HCT116 (cell line): ENCODE results near the gene EDNRA. TPM values are rescaled to one million over a fixed set of nuclear protein-coding genes. Genes with fewer than 3 reads are reported as not detected.

Experiments used
- ATAC-seq: fragments of 200-7000 bp; cut with Tn5 transposase; 2 replicates; pipeline ENCODE4 v1.9.1; 2020; ENCODE audit warnings: mild to moderate bottlenecking, moderate library complexity
- BruUV-seq: library from RNA; stranded (reverse); fragments of 400-500 nt; replicated peaks from 2 replicates; lab custom pipeline; 2021; lab: Mats Ljungman, UMichigan
- CTCF ChIA-PET: fragments of 300-600 bp; sonication (Branson Sonifier 250); formaldehyde crosslinking; loops from one replicate; lab custom pipeline; 2021; ENCODE audit warnings: antibody characterized with exemption; lab: Charles Lee
- POLR2A ChIA-PET: fragments of 300-600, 350-600 bp; sonication (Branson Sonifier 250); formaldehyde crosslinking; loops from one replicate; lab custom pipeline; 2021; ENCODE audit warnings: antibody characterized with exemption; lab: Charles Lee
- RAD21 ChIA-PET, 2 experiments: fragments of 300-600 bp; sonication (Branson Sonifier 250); formaldehyde crosslinking; loops; one replicate each; lab custom pipeline; 2023; ENCODE audit warnings: low total read pairs in 2 of 2; ENCODE audit not compliant: uncharacterized antibody in 2 of 2, unreplicated experiment in 2 of 2, low non-redundant PET in 1 of 2; lab: Charles Lee
- DNase-seq: peaks from one replicate; pipeline ENCODE4 v3.0.0-alpha.2; 2010; ENCODE audit warnings: low read depth, low spot score
- H2AFZ ChIP-seq: fragments of 200-600 bp; shearing (Covaris generic), sonication (generic); 2 replicates; pipeline ENCODE4 v1.6.1; 2017; ENCODE audit warnings: low read depth, mixed run types, mixed read lengths, antibody characterized with exemption, low read length; ENCODE audit not compliant: poor library complexity, severe bottlenecking
- H3K27ac ChIP-seq: 2 replicates; pipeline ENCODE4 v1.5.1; 2012; ENCODE audit warnings: low read depth, low read length
- H3K27me3 ChIP-seq: fragments of 200-600 bp; sonication (generic); 2 replicates; pipeline ENCODE4 v1.6.1; 2016; ENCODE audit warnings: mixed run types, low read length, mixed read lengths; ENCODE audit not compliant: insufficient read depth
- H3K36me3 ChIP-seq, 2 experiments: fragments of 200-500 bp in 1 of 2; fragments of 200-600 bp in 1 of 2; sonication (Bioruptor generic) in 1 of 2; sonication (generic) in 1 of 2; 2 replicates each; pipeline versions ENCODE4 v1.5.1 to v1.6.1; 2014 to 2016; ENCODE audit warnings: low read length in 2 of 2, inconsistent platforms in 1 of 2, mixed read lengths in 1 of 2, mixed run types in 1 of 2; ENCODE audit not compliant: insufficient read depth in 2 of 2, control insufficient read depth in 1 of 2
- H3K4me1 ChIP-seq, 2 experiments: fragments of 200-600 bp in 1 of 2; sonication (generic) in 1 of 2; 2 replicates each; pipeline versions ENCODE4 v1.5.1 to v1.6.1; 2012 to 2017; ENCODE audit warnings: low read length in 2 of 2, inconsistent platforms in 1 of 2, mild to moderate bottlenecking in 1 of 2, mixed read lengths in 1 of 2, mixed run types in 1 of 2, moderate library complexity in 1 of 2; ENCODE audit not compliant: insufficient read depth in 2 of 2, control insufficient read depth in 1 of 2
- H3K4me2 ChIP-seq: fragments of 200-600 bp; sonication (generic); 2 replicates; pipeline ENCODE4 v1.6.1; 2017; ENCODE audit warnings: mixed run types, low read length, mixed read lengths
- H3K4me3 ChIP-seq, 2 experiments: fragments of 200-600 bp in 1 of 2; sonication (generic) in 1 of 2; replicated peaks in 1 of 2; 2 replicates each; pipeline ENCODE4 v1.5.1; 2011 to 2016; ENCODE audit warnings: low read length in 2 of 2, control low read depth in 1 of 2, low read depth in 1 of 2, mild to moderate bottlenecking in 1 of 2, mixed read lengths in 1 of 2, mixed run types in 1 of 2
- H3K79me2 ChIP-seq: fragments of 200-600 bp; sonication (generic); 2 replicates; pipeline ENCODE4 v1.6.1; 2017; ENCODE audit warnings: mild to moderate bottlenecking, mixed run types, low read length, moderate library complexity, mixed read lengths; ENCODE audit not compliant: insufficient read depth
- H3K9ac ChIP-seq: fragments of 200-600 bp; sonication (generic); 2 replicates; pipeline ENCODE4 v1.6.1; 2016; ENCODE audit warnings: low read length, mixed read lengths
- H3K9me2 ChIP-seq: fragments of 200-600 bp; sonication (generic), shearing (Covaris generic); 2 replicates; pipeline ENCODE4 v1.6.1; 2017; ENCODE audit warnings: mixed run types, mild to moderate bottlenecking, moderate library complexity; ENCODE audit not compliant: insufficient read depth
- H3K9me3 ChIP-seq, 2 experiments: fragments of 200-500 bp in 1 of 2; fragments of 200-600 bp in 1 of 2; sonication (Bioruptor generic) in 1 of 2; sonication (generic) in 1 of 2; 2 replicates each; pipeline ENCODE4 v1.6.1; 2014 to 2017; ENCODE audit warnings: low read length in 2 of 2, mixed read lengths in 2 of 2, inconsistent platforms in 1 of 2, low read depth in 1 of 2, mild to moderate bottlenecking in 1 of 2, mixed run types in 1 of 2, moderate library complexity in 1 of 2; ENCODE audit not compliant: control insufficient read depth in 1 of 2, insufficient read depth in 1 of 2
- H4K20me1 ChIP-seq: fragments of 200-600 bp; sonication (generic), shearing (Covaris generic); 2 replicates; pipeline ENCODE4 v1.6.1; 2017; ENCODE audit warnings: mixed run types, mild to moderate bottlenecking, moderate library complexity; ENCODE audit not compliant: insufficient read depth
- CBX3 ChIP-seq: IDR thresholded peaks from 2 replicates; pipeline ENCODE4 v1.6.1; 2012; ENCODE audit warnings: low read depth
- CTCF ChIP-seq, 3 experiments: fragments of 200-600 bp in 1 of 3; sonication (generic) in 1 of 3; IDR thresholded peaks in 2 of 3; conservative IDR thresholded peaks in 1 of 3; 2 replicates each; pipeline ENCODE4 v1.5.1; 2012 to 2017; ENCODE audit warnings: low read depth in 2 of 3, low read length in 2 of 3, antibody characterized with exemption in 1 of 3, borderline replicate concordance in 1 of 3, control low read depth in 1 of 3, mild to moderate bottlenecking in 1 of 3, mixed read lengths in 1 of 3, mixed run types in 1 of 3, moderate library complexity in 1 of 3; ENCODE audit not compliant: insufficient read depth in 1 of 3
- EGR1 ChIP-seq: IDR thresholded peaks from 2 replicates; pipeline ENCODE4 v1.6.1; 2012; ENCODE audit warnings: low read depth
- ELF1 ChIP-seq: IDR thresholded peaks from 2 replicates; pipeline ENCODE4 v1.6.1; 2012; ENCODE audit warnings: low read depth, borderline replicate concordance
- MAX ChIP-seq: IDR thresholded peaks from 2 replicates; pipeline ENCODE4 v1.6.1; 2012
- POLR2A ChIP-seq: IDR thresholded peaks from 2 replicates; pipeline ENCODE4 v1.7.0; 2011; ENCODE audit warnings: borderline replicate concordance; ENCODE audit not compliant: insufficient read depth, insufficient read length; ENCODE audit errors: extremely low read depth
- SIN3A ChIP-seq: IDR thresholded peaks from 2 replicates; pipeline ENCODE4 v1.6.1; 2012; ENCODE audit warnings: low read depth
- SP1 ChIP-seq: IDR thresholded peaks from 2 replicates; pipeline ENCODE4 v1.6.1; 2012; ENCODE audit warnings: low read depth
- ZNF274 ChIP-seq: fragments of 200-500 bp; sonication (Bioruptor generic); IDR thresholded peaks from 2 replicates; pipeline ENCODE4 v1.6.1; 2014; ENCODE audit warnings: mild to moderate bottlenecking, low read depth, low read length, inconsistent platforms
- intact Hi-C: fragments of 100-400 bp; cut with micrococcal nuclease; formaldehyde crosslinking; loops from 2 replicates; pipeline ENCODE4 v1.10.0; 2022
- total RNA-seq: library from RNA; stranded (reverse); gene quantifications from one replicate; pipeline ENCODE4 v1.2.1, GENCODE V29; 2021; ENCODE audit not compliant: unreplicated experiment

EDNRA gene
- total RNA-seq, 1 experiment from 2014 or later = 2.0 TPM

- TF ChIP-seq CTCF (IDR thresholded peaks at IDR 0.05 in 2 of 3, conservative IDR thresholded peaks at IDR 0.05 in 1 of 3; ENCODE audit: borderline replicate concordance in 1 of 3, insufficient read depth in 1 of 3, low read depth in 2 of 3, low read length in 2 of 3) (no peak), CBX3 (no peak), ZNF274 (no peak)
Measured at GRCh38 chr4:147487616-147488015, 6.7 kb downstream of the EDNRA start (continued).

GRCh38 chr4:147488556-147488955 is 7.7 kb downstream of the EDNRA start:
- Histone ChIP-seq H3K79me2 (no peaks in the 10 kb centered on the region), H3K27ac (no peak overlapping the region), H3K9me3 (no peaks in the 10 kb centered on the region)
- intact Hi-C loops = no loop called here
- no peak for TF ChIP-seq SIN3A
- TF ChIP-seq MAX = no peak
- no peak for TF ChIP-seq SP1
- no peak for TF ChIP-seq ELF1
- no peak for TF ChIP-seq CBX3
- TF ChIP-seq CTCF (IDR thresholded peaks at IDR 0.05 in 2 of 3, conservative IDR thresholded peaks at IDR 0.05 in 1 of 3; ENCODE audit: borderline replicate concordance in 1 of 3, insufficient read depth in 1 of 3, low read depth in 2 of 3, low read length in 2 of 3) = no peak
- TF ChIP-seq POLR2A = no peak
- TF ChIP-seq EGR1 = no peak
- TF ChIP-seq, all 23 proteins: peak for 0
- H3K9me2 ChIP-seq = no peaks in the 10 kb centered on the region
- BruUV-seq = no TSS peak
- H2AFZ ChIP-seq = no peak overlapping the region
- H3K4me3 ChIP-seq = no peak overlapping the region
- no peaks in the 10 kb centered on the region for H4K20me1 ChIP-seq
- ChIA-PET RAD21 (no interaction called here), POLR2A (no interaction called here), CTCF (no interaction called here)
- no peaks in the 10 kb centered on the region for H3K4me1 ChIP-seq
- H3K9ac ChIP-seq = no peak overlapping the region
- no peaks in the 10 kb centered on the region for H3K36me3 ChIP-seq
- ATAC-seq = no peak
- DNase-seq = no peak
- no peaks in the 10 kb centered on the region for H3K27me3 ChIP-seq
- no peak overlapping the region for H3K4me2 ChIP-seq
